ENCODE results near the gene C2orf81. TPM values are rescaled to one million over a fixed set of nuclear protein-coding genes. Genes with fewer than 3 reads are reported as not detected.

Gene C2orf81
- total RNA-seq, 2 donors from 2014 or later, result 6.1 to 6.8 TPM

- Histone ChIP-seq H3K27me3 (replicated peaks; ENCODE audit: insufficient read depth) (no peaks in the 10 kb centered on the region), H3K36me3 (peaks cover 37 to 59% of the 10 kb centered on the region in 2 donors), H3K27ac (no peak overlapping the region), H3K9me3 (no peaks in the 10 kb centered on the region), H3K4me3 (no peak overlapping the region), H3K4me1 (replicated peaks) (no peaks in the 10 kb centered on the region)
- intact Hi-C loops (cut with DNase I), result no loop called here
- 96% methylated on average over 7 of the region's 7 CpGs for WGBS
- no peak for TF ChIP-seq CTCF (IDR thresholded peaks at IDR 0.05)
- TF ChIP-seq POLR2AphosphoS5 (IDR thresholded peaks at IDR 0.05), result no peak
- no peak for TF ChIP-seq POLR2A (IDR thresholded peaks at IDR 0.05)
- no peak for DNase-seq (ENCODE audit: low spot score)
Observed at GRCh38 chr2:74367789-74368188, 53.6 kb downstream of the C2orf81 start.

GRCh38 chr2:74366036-74366435 is 55.4 kb downstream of the C2orf81 start:
- WGBS, result 98% methylated on average over 3 of the region's 3 CpGs
- TF ChIP-seq CTCF (IDR thresholded peaks at IDR 0.05), result no peak
- no peak for TF ChIP-seq POLR2AphosphoS5 (IDR thresholded peaks at IDR 0.05)
- no peak for TF ChIP-seq POLR2A (IDR thresholded peaks at IDR 0.05)
- Histone ChIP-seq H3K36me3 (peaks cover 37 to 62% of the 10 kb centered on the region in 2 donors), H3K4me1 (replicated peaks) (no peaks in the 10 kb centered on the region), H3K27ac (no peak overlapping the region), H3K9me3 (no peaks in the 10 kb centered on the region), H3K4me3 (no peak overlapping the region), H3K27me3 (replicated peaks; ENCODE audit: insufficient read depth) (no peaks in the 10 kb centered on the region)
- intact Hi-C loops (cut with DNase I), result no loop called here
- DNase-seq (ENCODE audit: low spot score), result no peak

- Histone ChIP-seq H3K4me3 (no peak overlapping the region), H3K36me3 (peaks cover 33 to 50% of the 10 kb centered on the region in 2 donors), H3K27me3 (replicated peaks; ENCODE audit: insufficient read depth) (no peaks in the 10 kb centered on the region), H3K4me1 (replicated peaks) (no peaks in the 10 kb centered on the region), H3K27ac (no peak overlapping the region), H3K9me3 (no peaks in the 10 kb centered on the region)
- DNase-seq (ENCODE audit: low spot score), result no peak
- TF ChIP-seq POLR2A (IDR thresholded peaks at IDR 0.05) (no peak), POLR2AphosphoS5 (IDR thresholded peaks at IDR 0.05) (no peak), CTCF (IDR thresholded peaks at IDR 0.05) (no peak)
- intact Hi-C loops (cut with DNase I), result no loop called here
- WGBS, result 69% methylated on average over 8 of the region's 8 CpGs
Observed at GRCh38 chr2:74364533-74365505, 56.6 kb downstream of the C2orf81 start.

Other genes starting within 250 kb of the C2orf81 start
- gene MOB1A, start 242.7 kb downstream of the C2orf81 start, total RNA-seq, result 10 to 100 TPM; 71.3 to 72.0 TPM
- 10 to 100 TPM; 16.9 to 25.6 TPM for gene MTHFD2, start 223.0 kb downstream of the C2orf81 start, total RNA-seq
- gene SLC4A5, start 78.2 kb downstream of the C2orf81 start, total RNA-seq, result 10 to 100 TPM in 1 of 2 donors, 1 to 10 TPM in 1; 6.2 to 65.9 TPM
- gene DCTN1, start 41.3 kb downstream of the C2orf81 start, total RNA-seq, result 100 to 1,000 TPM in 1 of 2 donors, 10 to 100 TPM in 1; 93.9 to 294 TPM
- gene WDR54, start 111 bp upstream of the C2orf81 start, total RNA-seq, result 10 to 100 TPM; 11.4 to 19.4 TPM
- gene RTKN, start 20.3 kb upstream of the C2orf81 start, total RNA-seq, result 10 to 100 TPM; 24.5 to 26.0 TPM
- gene INO80B, start 33.5 kb upstream of the C2orf81 start, total RNA-seq, result 10 to 100 TPM; 28.3 to 46.7 TPM
- 100 to 1,000 TPM in 1 of 2 donors, 10 to 100 TPM in 1; 73.3 to 158 TPM for gene WBP1, start 36.8 kb upstream of the C2orf81 start, total RNA-seq
- gene MOGS, start 43.8 kb upstream of the C2orf81 start, total RNA-seq, result 10 to 100 TPM; 57.1 to 68.3 TPM
- 10 to 100 TPM; 28.2 to 63.3 TPM for gene MRPL53, start 51.1 kb upstream of the C2orf81 start, total RNA-seq
- 10 to 100 TPM; 28.0 to 28.3 TPM for gene CCDC142, start 61.4 kb upstream of the C2orf81 start, total RNA-seq
- gene TTC31, start 61.5 kb upstream of the C2orf81 start, total RNA-seq, result 10 to 100 TPM; 24.0 to 27.6 TPM
- 1 to 10 TPM in 1 of 2 donors, not detected in 1; 1.2 TPM for gene LBX2, start 78.0 kb upstream of the C2orf81 start, total RNA-seq
- 10 to 100 TPM; 13.6 to 14.7 TPM for gene PCGF1, start 86.1 kb upstream of the C2orf81 start, total RNA-seq
- gene TLX2, start 92.8 kb upstream of the C2orf81 start, total RNA-seq, result under 1 TPM in 1 of 2 donors, not detected in 1; 0.97 TPM
- not detected for gene DQX1, start 104.6 kb upstream of the C2orf81 start, total RNA-seq
- 100 to 1,000 TPM; 101 to 124 TPM for gene AUP1, start 108.1 kb upstream of the C2orf81 start, total RNA-seq
- gene HTRA2, start 108.3 kb upstream of the C2orf81 start, total RNA-seq, result 10 to 100 TPM; 19.1 to 37.9 TPM
- gene LOXL3, start 132.3 kb upstream of the C2orf81 start, total RNA-seq, result 10 to 100 TPM in 1 of 2 donors, 1 to 10 TPM in 1; 1.3 to 10.7 TPM
- gene DOK1, start 133.1 kb upstream of the C2orf81 start, total RNA-seq, result 10 to 100 TPM in 1 of 2 donors, 1 to 10 TPM in 1; 4.5 to 18.9 TPM
- gene M1AP, start 226.7 kb upstream of the C2orf81 start, total RNA-seq, result 10 to 100 TPM in 1 of 2 donors, under 1 TPM in 1; 0.18 to 10.9 TPM
- gene SEMA4F, start 232.6 kb upstream of the C2orf81 start, total RNA-seq, result 10 to 100 TPM; 12.3 to 16.5 TPM

Measured in prostate gland (tissue), 2 donors.